Spleen (tissue), 11 donors: ENCODE results near the gene CTAGE1. TPM values are rescaled to one million over a fixed set of nuclear protein-coding genes. Genes with fewer than 3 reads are reported as not detected.

Experiments used
- DNase-seq: peaks from one replicate; pipeline ENCODE4 v3.0.0-alpha.2; 2020
- H3K27ac ChIP-seq, 8 donors: fragments of 200-600 bp; sonication (generic) in 7 of 8; 1 replicate in 4 of 8; 2 replicates in 4 of 8; pipeline versions ENCODE4 v1.5.0 to v1.8.0; 2016 to 2021; ENCODE audit warnings: inconsistent platforms in 4 of 8, mild to moderate bottlenecking in 4 of 8, moderate library complexity in 1 of 8
- H3K27me3 ChIP-seq, 7 donors: fragments of 200-600 bp; sonication (generic) in 6 of 7; replicated peaks in 1 of 7; 1 replicate in 4 of 7; 2 replicates in 3 of 7; pipeline versions ENCODE4 v1.5.0 to v1.8.0; 2016 to 2021; ENCODE audit warnings: inconsistent platforms in 3 of 7, mild to moderate bottlenecking in 1 of 7
- H3K36me3 ChIP-seq, 6 donors: fragments of 200-600 bp; sonication (generic) in 5 of 6; 1 replicate in 4 of 6; 2 replicates in 2 of 6; pipeline versions ENCODE4 v1.5.0 to v1.8.0; 2016 to 2021; ENCODE audit warnings: inconsistent platforms in 2 of 6
- H3K4me1 ChIP-seq, 6 donors: fragments of 200-600 bp; sonication (generic) in 5 of 6; 1 replicate in 3 of 6; 2 replicates in 3 of 6; pipeline versions ENCODE4 v1.5.0 to v1.8.0; 2016 to 2021; ENCODE audit warnings: inconsistent platforms in 3 of 6
- H3K4me3 ChIP-seq, 8 donors: fragments of 200-600 bp; sonication (generic) in 7 of 8; 1 replicate in 4 of 8; 2 replicates in 4 of 8; pipeline versions ENCODE4 v1.5.0 to v1.8.0; 2016 to 2021; ENCODE audit warnings: inconsistent platforms in 4 of 8, mild to moderate bottlenecking in 4 of 8, moderate library complexity in 2 of 8
- H3K9me3 ChIP-seq, 8 donors: fragments of 200-600 bp; sonication (generic) in 7 of 8; 1 replicate in 4 of 8; 2 replicates in 4 of 8; pipeline versions ENCODE4 v1.5.0 to v1.8.0; 2016 to 2021; ENCODE audit warnings: inconsistent platforms in 4 of 8
- POLR2A ChIP-seq, 3 donors: fragments of 450-650 bp; IDR thresholded peaks; one replicate each; pipeline ENCODE4 v1.5.1; 2017; ENCODE audit warnings: antibody characterized with exemption in 3 of 3, mild to moderate bottlenecking in 1 of 3
- POLR2AphosphoS5 ChIP-seq, 3 donors: sonication (generic); formaldehyde crosslinking; IDR thresholded peaks; one replicate each; pipeline ENCODE4 v1.5.1; 2017; ENCODE audit warnings: antibody characterized with exemption in 3 of 3
- WGBS, 5 donors: extraction: QIAGEN DNeasy Blood & Tissue Kit in 3 of 5; methylation state at CpG; one replicate each; pipeline versions ENCODE4 v1.1.5 to v1.1.7; 2013 to 2018; 5-methylcytosine and 5-hydroxymethylcytosine counted together
- intact Hi-C: fragments of 100-400 bp; cut with DNase I; formaldehyde crosslinking; loops from one replicate; pipeline ENCODE4 v1.15.0; 2023; ENCODE audit warnings: low total_unique reads
- polyA plus RNA-seq, 3 donors: library from polyadenylated mRNA; stranded (reverse); fragments of 200-250 nt; gene quantifications; one replicate each; pipeline ENCODE4 v1.2.1, GENCODE V29; 2013
- total RNA-seq, 7 donors: library from RNA; depleted of rRNA in 3 of 7; stranded (reverse); fragments of >200 nt in 3 of 7; fragmentation: NEBNext Ultra II Directional in 4 of 7; extraction: Animal tissue kit (Norgen Biotek cat#: 25700) in 4 of 7; gene quantifications; one replicate each; pipeline versions ENCODE4 v1.1.0 to v1.2.1, GENCODE V29; 2016 to 2021
- TF ChIP-seq, protein P1 (sequence below), 11 experiments: fragments of 200-600 bp in 7 of 11; fragments of 450-650 bp in 4 of 11; sonication (generic) in 4 of 11; IDR thresholded peaks in 8 of 11; conservative IDR thresholded peaks in 3 of 11; 1 replicate in 7 of 11; 2 replicates in 4 of 11; pipeline versions ENCODE4 v1.4.0 to v1.8.0; 2016 to 2021; ENCODE audit warnings: antibody characterized with exemption in 11 of 11, inconsistent platforms in 4 of 11, mild to moderate bottlenecking in 1 of 11
- donor health status: healthy with polysubstance abuse.
- donor health status: DM: no; HTN: no; CAD: no; lungs with moderate emphysema.
- donor health status: DM: no; HTN: no; CAD: no.
- donor health status: Bipolar disorder and iron deficiency.
- donor health status: healthy.
- donor health status: DM: no; HTN: no; CAD: no.
- donor health status: DM: yes; HTN: yes; CAD: no.

CTAGE1 gene
- total and polyA plus RNA-seq, 10 donors, result not detected

DNA sequence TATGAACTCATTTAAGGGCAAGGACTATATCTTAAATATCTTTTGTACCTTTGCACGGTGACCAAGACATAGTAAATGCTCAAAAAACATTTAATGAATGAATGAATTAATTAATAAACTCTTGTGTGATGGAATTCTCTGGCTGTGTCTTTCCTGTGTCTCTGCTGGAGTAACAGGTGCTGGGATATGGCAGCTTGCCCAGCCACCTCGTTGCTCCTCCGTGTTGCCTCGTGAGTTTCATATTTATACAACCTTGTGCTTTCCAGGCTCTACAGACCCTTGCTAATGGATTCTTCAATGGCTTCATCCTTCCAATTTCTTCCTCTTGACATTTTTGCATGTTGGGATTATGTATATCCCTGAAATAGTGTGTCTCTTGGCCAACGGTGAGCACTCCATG, 30.4 kb downstream of the CTAGE1 start:
- intact Hi-C loops, result no loop called here
- WGBS, 5 donors, result 86 to 92% (median 90%) methylated on average over 5 of the region's 5 CpGs
- Histone ChIP-seq H3K36me3 (no peaks in the 10 kb centered on the region), H3K27me3 (no peaks in the 10 kb centered on the region), H3K27ac (no peak overlapping the region), H3K9me3 (peaks cover 0 to 2% (median 0%) of the 10 kb centered on the region in 8 donors), H3K4me3 (no peak overlapping the region), H3K4me1 (no peaks in the 10 kb centered on the region)
- TF ChIP-seq POLR2AphosphoS5 (IDR thresholded peaks at IDR 0.05) (no peak), POLR2A (IDR thresholded peaks at IDR 0.05) (no peak)
- TF ChIP-seq, protein P1, sequence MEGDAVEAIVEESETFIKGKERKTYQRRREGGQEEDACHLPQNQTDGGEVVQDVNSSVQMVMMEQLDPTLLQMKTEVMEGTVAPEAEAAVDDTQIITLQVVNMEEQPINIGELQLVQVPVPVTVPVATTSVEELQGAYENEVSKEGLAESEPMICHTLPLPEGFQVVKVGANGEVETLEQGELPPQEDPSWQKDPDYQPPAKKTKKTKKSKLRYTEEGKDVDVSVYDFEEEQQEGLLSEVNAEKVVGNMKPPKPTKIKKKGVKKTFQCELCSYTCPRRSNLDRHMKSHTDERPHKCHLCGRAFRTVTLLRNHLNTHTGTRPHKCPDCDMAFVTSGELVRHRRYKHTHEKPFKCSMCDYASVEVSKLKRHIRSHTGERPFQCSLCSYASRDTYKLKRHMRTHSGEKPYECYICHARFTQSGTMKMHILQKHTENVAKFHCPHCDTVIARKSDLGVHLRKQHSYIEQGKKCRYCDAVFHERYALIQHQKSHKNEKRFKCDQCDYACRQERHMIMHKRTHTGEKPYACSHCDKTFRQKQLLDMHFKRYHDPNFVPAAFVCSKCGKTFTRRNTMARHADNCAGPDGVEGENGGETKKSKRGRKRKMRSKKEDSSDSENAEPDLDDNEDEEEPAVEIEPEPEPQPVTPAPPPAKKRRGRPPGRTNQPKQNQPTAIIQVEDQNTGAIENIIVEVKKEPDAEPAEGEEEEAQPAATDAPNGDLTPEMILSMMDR (IDR thresholded peaks at IDR 0.05 in 8 of 11, conservative IDR thresholded peaks at IDR 0.05 in 3 of 11), result no peak
- DNase-seq, result no peak

GRCh38 chr18:22385718-22386117, 32.0 kb downstream of the CTAGE1 start:
- Histone ChIP-seq H3K9me3 (peaks cover 0 to 2% (median 0%) of the 10 kb centered on the region in 8 donors), H3K4me3 (no peak overlapping the region), H3K4me1 (no peaks in the 10 kb centered on the region), H3K36me3 (no peaks in the 10 kb centered on the region), H3K27ac (no peak overlapping the region), H3K27me3 (no peaks in the 10 kb centered on the region)
- intact Hi-C loops, result no loop called here
- WGBS, 5 donors, result 18 to 38% (median 26%) methylated on average over 4 of the region's 4 CpGs
- TF ChIP-seq, protein P1 (IDR thresholded peaks at IDR 0.05 in 8 of 11, conservative IDR thresholded peaks at IDR 0.05 in 3 of 11), result no peak
- TF ChIP-seq POLR2A (IDR thresholded peaks at IDR 0.05), result no peak
- no peak for TF ChIP-seq POLR2AphosphoS5 (IDR thresholded peaks at IDR 0.05)
- no peak for DNase-seq

- Histone ChIP-seq H3K4me1 (no peaks in the 10 kb centered on the region), H3K4me3 (no peak overlapping the region), H3K9me3 (no peaks in the 10 kb centered on the region), H3K27me3 (no peaks in the 10 kb centered on the region), H3K27ac (no peak overlapping the region), H3K36me3 (no peaks in the 10 kb centered on the region)
- intact Hi-C loops, result no loop called here
- TF ChIP-seq POLR2AphosphoS5 (IDR thresholded peaks at IDR 0.05) (no peak), POLR2A (IDR thresholded peaks at IDR 0.05) (no peak)
- TF ChIP-seq, protein P1 (IDR thresholded peaks at IDR 0.05 in 8 of 11, conservative IDR thresholded peaks at IDR 0.05 in 3 of 11), result peak in 10 of 11 experiments; percentile 14 to 64 (median 50)
- WGBS, 5 donors, result 60 to 78% (median 68%) methylated on average over 2 of the region's 2 CpGs
- DNase-seq, result no peak
These were observed 38.9 kb downstream of the CTAGE1 start for GRCh38 chr18:22378672-22379282.

GRCh38 chr18:22377769-22378168, 39.9 kb downstream of the CTAGE1 start:
- WGBS, 5 donors, result 90 to 100% (median 95%) methylated on average over 1 of the region's 1 CpG
- Histone ChIP-seq H3K27ac (no peak overlapping the region), H3K36me3 (no peaks in the 10 kb centered on the region), H3K4me3 (no peak overlapping the region), H3K9me3 (no peaks in the 10 kb centered on the region), H3K27me3 (no peaks in the 10 kb centered on the region), H3K4me1 (no peaks in the 10 kb centered on the region)
- intact Hi-C loops, result no loop called here
- DNase-seq, result no peak
- TF ChIP-seq, protein P1 (IDR thresholded peaks at IDR 0.05 in 8 of 11, conservative IDR thresholded peaks at IDR 0.05 in 3 of 11), result no peak
- TF ChIP-seq POLR2AphosphoS5 (IDR thresholded peaks at IDR 0.05) (no peak), POLR2A (IDR thresholded peaks at IDR 0.05) (no peak)
